Measurements from ENCODE around the gene SHCBP1L. TPM values are rescaled to one million over a fixed set of nuclear protein-coding genes. Genes with fewer than 3 reads are reported as not detected.

The SHCBP1L gene
- not detected in 2 replicates for total RNA-seq (2011; cell fraction: chromatin; rRNA removed; ENCODE audit: low replicate concordance)
- total RNA-seq (2011; cell fraction: nucleolus; rRNA removed), result not detected in 2 replicates
- not detected in 2 replicates for total RNA-seq (2011; cell fraction: nucleoplasm; rRNA removed)
- not detected in 2 replicates for total RNA-seq (2014; rRNA removed)
- total RNA-seq (2014; rRNA removed; fragmentation: Illumina TruSeq; extraction: Trizol), result not detected in 2 replicates
- total RNA-seq (2015; rRNA removed; fragmentation: Illumina TruSeq; extraction: Trizol), result not detected in 2 replicates
- not detected in 2 replicates for total RNA-seq (2021)
- not detected in 2 replicates for polyA plus RNA-seq (2011; rRNA removed)
- not detected in 2 replicates for polyA plus RNA-seq (2011; cell fraction: cytosol; rRNA removed)
- polyA plus RNA-seq (2011; cell fraction: nucleus; rRNA removed), result not detected in 2 replicates
- not detected in 2 replicates for polyA plus RNA-seq (2012)
- not detected in 2 replicates for polyA plus RNA-seq (2014; fragmentation: Illumina TruSeq; extraction: Trizol)
- polyA plus RNA-seq (2014; fragmentation: Nextera tagmentation; extraction: Ambion mirVana), result not detected
- polyA plus RNA-seq (2014; rRNA removed), result not detected in 2 replicates
- not detected in 2 replicates for polyA minus RNA-seq (2011; rRNA and poly(A)+ RNA removed)
- polyA minus RNA-seq (2011; cell fraction: cytosol; rRNA and poly(A)+ RNA removed), result not detected in 2 replicates
- not detected in 2 replicates for polyA minus RNA-seq (2011; cell fraction: nucleus; rRNA and poly(A)+ RNA removed)
- percentile 21 among the genes with signal in this experiment for Bru-seq, nascent RNA
- percentile 10 among the genes with signal in this experiment for BruChase-seq, experiment 1, labeled RNA remaining after a 2-hour chase
- percentile 18 among the genes with signal in this experiment for BruChase-seq, experiment 2, labeled RNA remaining after a 6-hour chase
- long read RNA-seq, experiment 1, partial matches to known transcripts, result 0 of 1 reads
- long read RNA-seq, experiment 1, other reads (novel, unspliced or antisense), result 1 of 1 reads
- long read RNA-seq, experiment 2, result 0 reads
- long read RNA-seq, experiment 3, result 0 reads

DNA sequence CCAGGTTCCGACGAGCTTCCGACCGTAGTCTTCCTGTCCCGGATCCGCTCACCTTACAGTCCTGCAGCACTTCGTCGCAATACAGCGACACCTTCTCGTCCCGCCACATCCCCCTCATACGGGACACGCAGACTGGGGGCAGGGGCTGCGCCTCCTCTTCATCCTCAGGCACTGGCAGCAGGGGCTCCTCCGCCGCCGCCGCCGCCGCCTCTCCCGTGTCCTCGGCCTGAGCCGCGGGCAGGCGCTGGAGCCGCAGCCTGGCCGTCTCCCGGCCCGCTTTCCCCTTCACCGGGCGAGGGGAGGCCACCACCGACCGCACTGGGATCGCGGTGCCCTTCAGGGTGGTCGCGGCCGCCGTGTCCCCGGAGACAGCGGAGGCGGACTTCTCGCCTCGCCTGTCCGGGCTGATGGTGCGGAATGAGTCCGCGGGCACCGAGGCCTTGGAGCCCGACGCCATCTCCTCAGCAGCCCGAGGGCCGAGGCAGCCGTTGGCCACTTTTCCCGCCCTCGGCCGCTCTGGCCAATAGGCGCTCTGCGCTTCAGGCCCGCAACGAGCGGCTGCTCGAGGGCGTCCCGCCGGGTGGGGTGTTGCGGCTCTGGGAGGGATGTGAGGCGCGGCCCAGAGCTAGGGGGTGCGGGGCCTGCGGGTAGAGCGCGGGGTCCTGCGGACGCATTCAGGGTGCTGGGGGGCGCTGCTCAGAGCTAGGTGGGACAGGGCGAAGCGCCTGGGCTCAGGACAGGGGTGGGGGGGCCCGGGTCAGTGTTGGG is at the start of gene SHCBP1L:
SHCBP1L (minus strand) TSS at position 490 of the 768 bp plus-strand sequence; CDS start at position 457, 33 bp downstream.
- Histone ChIP-seq H3K36me3 (ENCODE audit: control insufficient read depth, insufficient read depth, low read length) (no peaks in the 10 kb centered on the region), H2AFZ (ENCODE audit: low read depth, low read length) (no peak within 1 kb of the TSS), H3K9ac (ENCODE audit: insufficient read depth in 1 of 2, low read depth in 2 of 2, low read length in 2 of 2) (no peak within 1 kb of the TSS), H3K9me3 (replicated peaks; ENCODE audit: control insufficient read depth, insufficient read depth, low read depth, low read length) (no peaks in the 10 kb centered on the region), H3K27me3 (ENCODE audit: control insufficient read depth in 2 of 2, insufficient read depth in 2 of 2, low read length in 2 of 2) (peaks cover 10 to 31% of the 10 kb centered on the region in 2 experiments), H3K4me1 (replicated peaks in 1 of 2; ENCODE audit: control insufficient read depth in 2 of 2, insufficient read depth in 2 of 2, low read length in 2 of 2) (peaks cover 0 to 9% of the 10 kb centered on the region in 2 experiments; a peak in 1 of 5 replicates), H3K4me2 (ENCODE audit: insufficient read depth, low read length) (no peak within 1 kb of the TSS), H3K9me1 (ENCODE audit: control insufficient read depth, insufficient read depth, low read length) (no peaks in the 10 kb centered on the region), H3K4me3 (no peak within 1 kb of the TSS), H3K27ac (ENCODE audit: extremely low read depth, low read depth, low read length) (no peak within 1 kb of the TSS), H4K20me1 (replicated peaks; ENCODE audit: control insufficient read depth, insufficient read depth, low read length) (no peaks in the 10 kb centered on the region), H3K79me2 (ENCODE audit: control insufficient read depth, insufficient read depth, low read length) (no peaks in the 10 kb centered on the region)
- in situ Hi-C loops (cut with MboI), result loop anchor here (25.0 kb wide), 2 partner anchors 284 to 659 kb away; no protein-coding TSS in a partner anchor
- 46% methylated on average over 56 of the region's 79 CpGs for WGBS (ENCODE audit: insufficient coverage, low coverage, missing lambda C conversion rate)
- no TSS peak for BruUV-seq (replicated peaks)
- no peak for DNase-seq (ENCODE audit: extremely low read depth in 1 of 4, low spot score in 3 of 4)
- POLR2A ChIA-PET, result no interaction called here
- TF ChIP-seq RBM25 (IDR thresholded peaks at IDR 0.05; ENCODE audit: low read depth, low read length, severe bottlenecking), result peak; percentile 17
- no peak for TF ChIP-seq WHSC1 (IDR thresholded peaks at IDR 0.05; ENCODE audit: low read length)
- no peak for TF ChIP-seq HNRNPL (IDR thresholded peaks at IDR 0.05; ENCODE audit: low read depth, low read length)
- TF ChIP-seq SIN3A (IDR thresholded peaks at IDR 0.05; ENCODE audit: borderline replicate concordance in 2 of 2, control insufficient read depth in 1 of 2, low read depth in 2 of 2, low read length in 2 of 2), result no peak
- TF ChIP-seq, protein P1, sequence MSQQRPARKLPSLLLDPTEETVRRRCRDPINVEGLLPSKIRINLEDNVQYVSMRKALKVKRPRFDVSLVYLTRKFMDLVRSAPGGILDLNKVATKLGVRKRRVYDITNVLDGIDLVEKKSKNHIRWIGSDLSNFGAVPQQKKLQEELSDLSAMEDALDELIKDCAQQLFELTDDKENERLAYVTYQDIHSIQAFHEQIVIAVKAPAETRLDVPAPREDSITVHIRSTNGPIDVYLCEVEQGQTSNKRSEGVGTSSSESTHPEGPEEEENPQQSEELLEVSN (IDR thresholded peaks at IDR 0.05; ENCODE audit: borderline replicate concordance in 1 of 2, extremely low read depth in 1 of 2, insufficient read depth in 1 of 2, insufficient read length in 1 of 2, low read depth in 1 of 2, low read length in 1 of 2, poor library complexity in 1 of 2, severe bottlenecking in 1 of 2), result peak; percentile 27 to 91
- CTCF ChIA-PET (ENCODE audit: low intra/inter-chr PET ratio), result no interaction called here
- FAIRE-seq, result no peak
- no peak for ATAC-seq
- intact Hi-C loops (cut with micrococcal nuclease), result no loop called here

Data from K562 (cell line).